HFFc6 (cell line): ENCODE data around the gene SLC18A2. TPM values are rescaled to one million over a fixed set of nuclear protein-coding genes. Genes with fewer than 3 reads are reported as not detected.
"Not testable (repeated sequence)": the region's sequence is repeated elsewhere in the genome, so short reads cannot be mapped to it uniquely, and the experiment has no call there.

Experiments
- DNase-seq: peaks from one replicate; pipeline ENCODE4 v3.0.0-alpha.2; 2018
- H3K27ac Mint-ChIP-seq: 2 replicates; pipeline ENCODE4 v1.8.0; 2020; ENCODE audit warnings: mild to moderate bottlenecking, mixed read lengths
- H3K27me3 Mint-ChIP-seq: 2 replicates; pipeline ENCODE4 v1.8.0; 2021; ENCODE audit warnings: mild to moderate bottlenecking, moderate library complexity, mixed read lengths; ENCODE audit not compliant: insufficient read depth
- H3K36me3 Mint-ChIP-seq: 2 replicates; pipeline ENCODE4 v1.8.0; 2021; ENCODE audit warnings: low read depth, mixed read lengths
- H3K4me1 Mint-ChIP-seq: 2 replicates; pipeline ENCODE4 v1.8.0; 2020; ENCODE audit warnings: low read depth, mixed read lengths
- H3K4me3 Mint-ChIP-seq: 2 replicates; pipeline ENCODE4 v1.8.0; 2020; ENCODE audit warnings: mild to moderate bottlenecking, moderate library complexity, mixed read lengths
- H3K9me3 Mint-ChIP-seq: 2 replicates; pipeline ENCODE4 v1.8.0; 2020; ENCODE audit warnings: mild to moderate bottlenecking, mixed read lengths
- total RNA-seq, 6 experiments: library from RNA; stranded (reverse); fragmentation: NEBNext Ultra II Directional; extraction: Animal tissue kit (Norgen Biotek cat#: 25700); gene quantifications; 2 replicates in 1 of 6; 3 replicates in 5 of 6; pipeline ENCODE4 v1.2.3, GENCODE V29; 2021
- TF ChIP-seq, protein P1 (sequence below): fragments of 200-600 bp; sonication (generic); IDR thresholded peaks from 2 replicates; pipeline ENCODE4 v1.5.0; 2021; ENCODE audit warnings: antibody characterized with exemption, mild to moderate bottlenecking

Gene SLC18A2
- total RNA-seq, 6 experiments from 2014 or later, result not detected

DNA sequence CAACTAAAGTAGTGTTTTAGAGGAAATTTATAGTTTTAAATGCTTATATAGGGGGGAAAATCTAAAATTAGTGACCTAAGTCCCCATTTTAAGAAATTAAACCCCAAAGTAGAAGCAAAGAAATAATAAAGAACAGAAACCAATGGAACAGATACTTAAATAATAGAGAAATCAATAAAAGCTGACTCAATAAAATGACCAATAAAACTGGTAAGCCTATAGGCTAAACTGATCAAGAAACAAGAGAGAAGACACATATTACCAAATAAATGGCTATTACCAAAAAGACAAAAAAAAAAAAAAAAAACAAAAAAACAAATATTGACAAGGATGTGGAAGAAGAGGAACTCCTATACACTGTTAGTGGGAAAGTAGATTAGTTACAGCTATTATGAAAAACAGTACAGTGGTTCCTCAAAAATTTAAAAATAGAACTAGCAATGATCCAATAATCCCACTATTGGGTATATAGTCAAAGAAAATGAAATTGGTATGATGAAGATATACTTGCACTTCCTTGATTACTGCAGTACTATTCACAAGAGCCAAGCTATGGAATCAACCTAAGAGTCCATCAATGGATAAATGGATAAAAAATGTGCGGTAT is 53.2 kb downstream of the SLC18A2 start:
- no peak overlapping the region for H3K4me3 Mint-ChIP-seq
- H3K27me3 Mint-ChIP-seq, result no peaks in the 10 kb centered on the region
- DNase-seq, result no peak
- TF ChIP-seq, protein P1, sequence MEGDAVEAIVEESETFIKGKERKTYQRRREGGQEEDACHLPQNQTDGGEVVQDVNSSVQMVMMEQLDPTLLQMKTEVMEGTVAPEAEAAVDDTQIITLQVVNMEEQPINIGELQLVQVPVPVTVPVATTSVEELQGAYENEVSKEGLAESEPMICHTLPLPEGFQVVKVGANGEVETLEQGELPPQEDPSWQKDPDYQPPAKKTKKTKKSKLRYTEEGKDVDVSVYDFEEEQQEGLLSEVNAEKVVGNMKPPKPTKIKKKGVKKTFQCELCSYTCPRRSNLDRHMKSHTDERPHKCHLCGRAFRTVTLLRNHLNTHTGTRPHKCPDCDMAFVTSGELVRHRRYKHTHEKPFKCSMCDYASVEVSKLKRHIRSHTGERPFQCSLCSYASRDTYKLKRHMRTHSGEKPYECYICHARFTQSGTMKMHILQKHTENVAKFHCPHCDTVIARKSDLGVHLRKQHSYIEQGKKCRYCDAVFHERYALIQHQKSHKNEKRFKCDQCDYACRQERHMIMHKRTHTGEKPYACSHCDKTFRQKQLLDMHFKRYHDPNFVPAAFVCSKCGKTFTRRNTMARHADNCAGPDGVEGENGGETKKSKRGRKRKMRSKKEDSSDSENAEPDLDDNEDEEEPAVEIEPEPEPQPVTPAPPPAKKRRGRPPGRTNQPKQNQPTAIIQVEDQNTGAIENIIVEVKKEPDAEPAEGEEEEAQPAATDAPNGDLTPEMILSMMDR, result no peak
- H3K4me1 Mint-ChIP-seq, result no peaks in the 10 kb centered on the region
- H3K36me3 Mint-ChIP-seq, result peaks cover 11% of the 10 kb centered on the region
- no peak overlapping the region for H3K27ac Mint-ChIP-seq
- H3K9me3 Mint-ChIP-seq, result no peaks in the 10 kb centered on the region

DNA sequence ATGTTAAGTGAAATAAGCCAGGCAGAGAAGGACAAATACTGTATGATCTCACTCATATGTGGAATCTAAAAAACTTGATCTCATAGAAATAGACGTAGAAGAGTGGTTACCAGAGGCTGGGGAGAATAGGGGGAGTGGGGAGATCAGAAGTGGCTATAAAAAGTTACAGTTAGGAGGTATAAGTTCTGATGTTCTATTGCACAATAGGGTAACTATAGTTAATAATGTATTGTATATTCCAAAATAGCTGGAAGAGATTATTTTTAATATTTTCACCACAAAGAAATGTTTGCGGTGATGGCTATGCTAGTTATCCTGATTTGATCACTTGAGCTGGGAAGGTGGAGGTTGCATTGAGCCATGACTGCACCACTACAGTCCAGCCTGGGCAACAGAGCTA is 53.8 kb downstream of the SLC18A2 start:
- Mint-ChIP-seq H3K9me3 (no peaks in the 10 kb centered on the region), H3K36me3 (peaks cover 5% of the 10 kb centered on the region), H3K27ac (no peak overlapping the region), H3K4me1 (no peaks in the 10 kb centered on the region), H3K4me3 (no peak overlapping the region), H3K27me3 (no peaks in the 10 kb centered on the region)
- DNase-seq, result no peak
- TF ChIP-seq, protein P1, result no peak

DNA sequence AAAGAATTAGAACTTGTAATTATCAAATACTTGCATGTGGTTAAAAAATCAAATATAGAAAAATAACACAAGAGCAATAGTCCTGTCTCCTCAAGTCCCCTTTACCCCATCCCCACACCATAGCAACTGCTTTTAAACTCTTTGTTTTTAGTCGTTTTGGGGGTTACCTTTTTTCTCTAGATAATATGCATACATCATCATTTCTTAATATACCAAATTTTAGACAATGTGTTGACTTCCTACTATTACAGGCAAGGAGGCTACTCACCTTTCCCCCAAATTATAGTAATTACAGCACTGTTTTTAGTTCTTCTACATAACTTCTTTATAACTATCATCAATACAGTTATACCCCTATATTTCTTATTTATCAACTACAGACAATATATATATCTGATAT is 57.3 kb downstream of the SLC18A2 start:
- no peak overlapping the region for H3K27ac Mint-ChIP-seq
- no peak for DNase-seq
- H3K4me3 Mint-ChIP-seq, result no peak overlapping the region
- no peaks in the 10 kb centered on the region for H3K27me3 Mint-ChIP-seq
- peaks cover 12% of the 10 kb centered on the region for H3K36me3 Mint-ChIP-seq
- H3K9me3 Mint-ChIP-seq, result peaks cover 6% of the 10 kb centered on the region
- peaks cover 7% of the 10 kb centered on the region for H3K4me1 Mint-ChIP-seq
- TF ChIP-seq, protein P1, result no peak

DNA sequence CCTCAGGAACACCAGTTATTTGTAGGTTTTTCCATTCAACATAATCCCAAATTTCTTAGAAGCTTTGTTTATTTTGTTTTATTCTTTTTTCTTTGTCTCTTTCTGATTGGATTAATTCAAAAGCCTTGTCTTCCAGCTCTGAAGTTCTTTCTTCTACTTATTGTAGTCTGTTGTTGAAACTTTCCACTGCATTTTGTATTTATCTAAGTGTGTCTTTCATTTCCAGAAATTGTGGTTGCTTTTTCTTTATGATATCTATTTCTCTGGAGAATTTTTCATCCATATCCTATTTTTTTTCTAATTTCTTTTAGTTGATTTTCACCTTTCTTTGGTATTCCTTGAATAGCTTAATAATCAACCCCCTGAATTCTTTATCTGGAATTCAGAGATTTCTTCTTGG is 58.5 kb downstream of the SLC18A2 start:
- H3K9me3 Mint-ChIP-seq, result peaks cover 7% of the 10 kb centered on the region
- H3K27me3 Mint-ChIP-seq, result no peaks in the 10 kb centered on the region
- H3K36me3 Mint-ChIP-seq, result peaks cover 23% of the 10 kb centered on the region
- H3K27ac Mint-ChIP-seq, result no peak overlapping the region
- peaks cover 7% of the 10 kb centered on the region for H3K4me1 Mint-ChIP-seq
- DNase-seq, result no peak
- H3K4me3 Mint-ChIP-seq, result no peak overlapping the region
- TF ChIP-seq, protein P1, result no peak

DNA sequence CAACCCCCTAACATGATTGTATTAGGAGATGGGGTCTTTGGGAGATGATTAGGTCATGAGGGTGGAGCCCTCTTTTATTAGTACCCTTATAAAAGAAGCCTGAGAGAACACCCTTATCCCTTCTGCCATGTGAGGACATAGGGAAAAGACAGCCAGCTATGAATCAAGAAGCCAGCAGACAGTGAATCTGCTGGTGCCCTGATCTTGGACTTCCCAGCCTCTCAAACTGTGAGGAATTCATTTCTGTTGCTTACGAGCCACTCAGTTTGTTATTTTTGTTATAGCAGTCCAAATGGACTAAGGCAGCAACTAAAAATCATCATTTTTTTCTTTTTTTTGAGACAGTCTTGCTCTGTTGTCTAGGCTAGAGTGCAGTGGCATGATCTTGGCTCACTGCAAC is 59.8 kb downstream of the SLC18A2 start:
- TF ChIP-seq, protein P1, result no peak
- no peak overlapping the region for H3K27ac Mint-ChIP-seq
- H3K36me3 Mint-ChIP-seq, result peaks cover 29% of the 10 kb centered on the region
- peaks cover 7% of the 10 kb centered on the region for H3K4me1 Mint-ChIP-seq
- H3K4me3 Mint-ChIP-seq, result no peak overlapping the region
- DNase-seq, result no peak
- H3K27me3 Mint-ChIP-seq, result no peaks in the 10 kb centered on the region
- peaks cover 7% of the 10 kb centered on the region for H3K9me3 Mint-ChIP-seq

DNA sequence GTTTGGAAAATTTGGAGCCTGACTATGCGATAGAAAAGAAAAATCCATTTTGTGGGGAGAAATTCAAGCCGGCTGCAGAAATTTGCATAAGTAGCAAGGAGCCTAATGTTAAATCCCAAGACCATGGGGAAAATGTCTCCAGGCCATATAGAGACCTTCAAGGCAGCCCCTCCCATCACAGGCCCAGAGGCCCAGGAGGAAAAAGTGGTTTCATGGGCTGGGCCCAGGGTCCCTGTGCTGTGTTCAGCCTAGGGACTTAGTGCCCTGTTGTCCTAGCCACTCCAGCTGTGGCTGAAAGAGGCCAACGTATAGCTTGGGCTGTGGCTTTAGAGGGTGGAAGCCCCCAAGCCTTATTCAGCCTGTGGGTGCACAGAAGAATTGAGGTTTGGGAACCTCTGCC is 62.5 kb downstream of the SLC18A2 start:
- H3K4me3 Mint-ChIP-seq, H3K27me3 Mint-ChIP-seq, H3K9me3 Mint-ChIP-seq, DNase-seq, H3K4me1 Mint-ChIP-seq, H3K27ac Mint-ChIP-seq: not testable (repeated sequence)
- H3K36me3 Mint-ChIP-seq, result peaks cover 32% of the 10 kb centered on the region
